ENCODE results near the gene EML5. TPM values are rescaled to one million over a fixed set of nuclear protein-coding genes. Genes with fewer than 3 reads are reported as not detected.

Gene EML5
- total RNA-seq, 2 donors from 2014 or later = 3.1 to 3.7 TPM

- no peaks in the 10 kb centered on the region for H3K36me3 Mint-ChIP-seq (ENCODE audit: low read depth)
- H3K9me3 ChIP-seq (ENCODE audit: control insufficient read depth, low read length, poor library complexity, severe bottlenecking) = no peaks in the 10 kb centered on the region
- H3K27me3 Mint-ChIP-seq = no peaks in the 10 kb centered on the region
- no peak overlapping the region for H3K4me3 Mint-ChIP-seq
- H3K4me1 Mint-ChIP-seq = peaks cover 3% of the 10 kb centered on the region
- H3K27ac Mint-ChIP-seq = no peak overlapping the region
- DNase-seq (no peak), ATAC-seq (no peak)
Measured at GRCh38 chr14:88618476-88618875, 174.3 kb downstream of the EML5 start.

GRCh38 chr14:88617479-88617878, 175.3 kb downstream of the EML5 start:
- no peaks in the 10 kb centered on the region for H3K9me3 ChIP-seq (ENCODE audit: control insufficient read depth, low read length, poor library complexity, severe bottlenecking)
- Mint-ChIP-seq H3K4me1 (peaks cover 7% of the 10 kb centered on the region), H3K36me3 (ENCODE audit: low read depth) (peaks cover 3% of the 10 kb centered on the region), H3K27ac (no peak overlapping the region), H3K4me3 (no peak overlapping the region), H3K27me3 (no peaks in the 10 kb centered on the region)
- no peak for ATAC-seq
- no peak for DNase-seq

- Mint-ChIP-seq H3K27ac (no peak overlapping the region), H3K27me3 (no peaks in the 10 kb centered on the region), H3K4me1 (peaks cover 9% of the 10 kb centered on the region), H3K4me3 (no peak overlapping the region), H3K36me3 (ENCODE audit: low read depth) (peaks cover 5% of the 10 kb centered on the region)
- ATAC-seq (no peak), DNase-seq (no peak)
- H3K9me3 ChIP-seq (ENCODE audit: control insufficient read depth, low read length, poor library complexity, severe bottlenecking) = no peaks in the 10 kb centered on the region
Measured at GRCh38 chr14:88616697-88617096, 176.1 kb downstream of the EML5 start.

DNA sequence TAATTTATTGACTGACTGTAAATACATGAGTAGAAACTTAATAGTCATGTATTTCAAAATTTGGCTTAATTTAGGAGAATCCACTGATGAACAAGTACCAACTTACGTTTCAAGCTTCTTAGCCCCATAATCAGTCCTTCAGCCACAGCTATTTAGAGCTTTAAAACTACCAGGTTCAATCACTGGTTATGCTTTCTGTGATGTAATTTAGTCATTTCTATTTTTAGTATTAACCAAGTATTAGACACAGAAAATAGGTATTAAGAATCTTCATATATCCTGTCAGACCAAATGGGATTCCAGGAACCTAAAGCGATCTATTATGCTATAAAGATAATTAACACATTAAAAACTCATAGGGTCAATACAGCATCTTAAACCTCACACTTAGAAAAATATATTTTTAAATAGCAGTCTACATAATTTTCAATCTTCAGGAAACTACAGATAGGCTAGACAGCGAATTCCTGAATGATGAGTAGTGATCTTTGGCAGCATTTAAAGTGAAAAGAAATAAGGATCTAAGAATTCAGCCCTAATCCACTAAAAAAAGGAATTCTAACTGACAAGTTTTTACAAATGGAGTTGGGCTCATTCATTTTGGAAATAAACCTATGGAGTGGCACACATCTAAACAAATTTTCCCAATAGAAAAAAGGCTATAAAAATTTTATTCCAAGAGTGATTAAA, 178.4 kb downstream of the EML5 start:
- DNase-seq = no peak
- no peak overlapping the region for H3K4me3 Mint-ChIP-seq
- H3K27me3 Mint-ChIP-seq = no peaks in the 10 kb centered on the region
- H3K9me3 ChIP-seq (ENCODE audit: control insufficient read depth, low read length, poor library complexity, severe bottlenecking) = no peaks in the 10 kb centered on the region
- peaks cover 8% of the 10 kb centered on the region for H3K36me3 Mint-ChIP-seq (ENCODE audit: low read depth)
- peaks cover 10% of the 10 kb centered on the region for H3K4me1 Mint-ChIP-seq
- H3K27ac Mint-ChIP-seq = no peak overlapping the region
- ATAC-seq = no peak

GRCh38 chr14:88613552-88614010, 179.2 kb downstream of the EML5 start:
- H3K36me3 Mint-ChIP-seq (ENCODE audit: low read depth) = peaks cover 8% of the 10 kb centered on the region
- H3K9me3 ChIP-seq (ENCODE audit: control insufficient read depth, low read length, poor library complexity, severe bottlenecking) = no peaks in the 10 kb centered on the region
- peaks cover 10% of the 10 kb centered on the region for H3K4me1 Mint-ChIP-seq
- H3K4me3 Mint-ChIP-seq = no peak overlapping the region
- DNase-seq (no peak), ATAC-seq (no peak)
- H3K27me3 Mint-ChIP-seq = no peaks in the 10 kb centered on the region
- no peak overlapping the region for H3K27ac Mint-ChIP-seq

DNA sequence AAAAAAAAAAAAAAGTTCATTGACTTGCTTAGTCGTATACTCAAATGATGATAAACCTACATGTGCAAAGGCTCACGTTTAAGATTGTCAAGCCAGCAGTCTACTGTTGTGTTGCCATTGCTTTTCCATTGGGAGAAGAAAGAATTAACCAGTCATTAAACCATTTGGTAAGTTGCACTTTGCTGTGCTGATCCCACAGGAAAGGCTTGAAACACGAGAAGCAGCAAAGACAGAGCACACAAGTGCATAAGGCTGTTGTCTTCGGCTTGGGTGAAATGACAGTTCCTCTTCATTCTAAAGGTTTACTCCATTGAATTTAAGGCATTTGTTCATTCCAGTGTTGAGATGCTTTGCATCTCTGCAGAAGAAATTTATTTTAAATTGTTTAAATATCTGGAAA, 179.8 kb downstream of the EML5 start:
- no peak overlapping the region for H3K4me3 Mint-ChIP-seq
- no peak for DNase-seq
- ATAC-seq = no peak
- no peaks in the 10 kb centered on the region for H3K9me3 ChIP-seq (ENCODE audit: control insufficient read depth, low read length, poor library complexity, severe bottlenecking)
- peaks cover 8% of the 10 kb centered on the region for H3K36me3 Mint-ChIP-seq (ENCODE audit: low read depth)
- no peak overlapping the region for H3K27ac Mint-ChIP-seq
- H3K4me1 Mint-ChIP-seq = peaks cover 10% of the 10 kb centered on the region
- H3K27me3 Mint-ChIP-seq = no peaks in the 10 kb centered on the region

DNA sequence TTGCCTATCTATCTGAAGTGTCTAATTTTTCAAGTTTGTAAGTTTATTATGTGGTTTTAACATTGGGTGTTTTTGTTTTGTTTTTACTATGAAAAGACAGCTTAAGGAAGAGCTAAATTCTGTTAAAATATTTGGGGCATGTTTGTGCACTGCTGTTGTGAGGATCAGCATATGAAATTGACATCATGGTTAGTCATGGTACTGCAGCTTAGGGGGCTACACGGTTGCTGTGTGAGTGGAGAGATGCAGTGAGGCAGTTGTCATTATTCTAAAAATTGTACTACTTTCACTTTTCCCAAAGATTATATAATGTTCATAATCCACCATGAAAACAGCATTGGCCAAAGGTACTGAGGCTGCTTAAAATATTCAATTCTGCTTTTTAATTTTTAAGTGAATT, 180.9 kb downstream of the EML5 start:
- Mint-ChIP-seq H3K27ac (peak overlapping the region; percentile 61), H3K27me3 (no peaks in the 10 kb centered on the region), H3K36me3 (ENCODE audit: low read depth) (peaks cover 14% of the 10 kb centered on the region), H3K4me3 (no peak overlapping the region), H3K4me1 (peaks cover 10% of the 10 kb centered on the region)
- no peaks in the 10 kb centered on the region for H3K9me3 ChIP-seq (ENCODE audit: control insufficient read depth, low read length, poor library complexity, severe bottlenecking)
- DNase-seq (no peak), ATAC-seq (no peak)

- no peak overlapping the region for H3K27ac Mint-ChIP-seq
- peaks cover 12% of the 10 kb centered on the region for H3K4me1 Mint-ChIP-seq
- no peak for ATAC-seq
- DNase-seq = no peak
- H3K9me3 ChIP-seq (ENCODE audit: control insufficient read depth, low read length, poor library complexity, severe bottlenecking) = no peaks in the 10 kb centered on the region
- no peaks in the 10 kb centered on the region for H3K27me3 Mint-ChIP-seq
- H3K4me3 Mint-ChIP-seq = no peak overlapping the region
- peaks cover 16% of the 10 kb centered on the region for H3K36me3 Mint-ChIP-seq (ENCODE audit: low read depth)
Measured at GRCh38 chr14:88607829-88608228, 184.9 kb downstream of the EML5 start.

DNA sequence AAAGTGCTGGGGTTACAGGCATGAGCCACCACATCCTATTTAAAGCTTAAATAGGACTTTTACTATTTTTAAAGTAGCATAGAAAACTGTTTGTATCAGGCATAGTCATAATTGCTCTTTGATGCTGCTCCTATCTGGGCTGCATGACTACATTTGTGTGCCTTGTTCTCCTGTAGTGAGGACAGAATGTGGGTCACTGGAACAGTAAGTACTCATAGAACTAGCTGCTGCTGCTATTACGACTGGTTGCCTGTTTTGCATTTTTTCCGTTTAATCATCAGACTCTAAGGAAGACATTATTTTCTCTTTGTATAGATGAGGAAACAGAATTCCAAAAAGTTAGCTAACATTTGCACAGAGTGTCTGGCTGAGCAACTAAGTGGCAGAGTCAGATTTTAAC, 187.2 kb downstream of the EML5 start:
- Mint-ChIP-seq H3K36me3 (ENCODE audit: low read depth) (peaks cover 16% of the 10 kb centered on the region), H3K27me3 (no peaks in the 10 kb centered on the region), H3K4me3 (no peak overlapping the region), H3K4me1 (peaks cover 9% of the 10 kb centered on the region), H3K27ac (peak overlapping the region; percentile 59)
- ATAC-seq (no peak), DNase-seq (no peak)
- H3K9me3 ChIP-seq (ENCODE audit: control insufficient read depth, low read length, poor library complexity, severe bottlenecking) = no peaks in the 10 kb centered on the region

DNA sequence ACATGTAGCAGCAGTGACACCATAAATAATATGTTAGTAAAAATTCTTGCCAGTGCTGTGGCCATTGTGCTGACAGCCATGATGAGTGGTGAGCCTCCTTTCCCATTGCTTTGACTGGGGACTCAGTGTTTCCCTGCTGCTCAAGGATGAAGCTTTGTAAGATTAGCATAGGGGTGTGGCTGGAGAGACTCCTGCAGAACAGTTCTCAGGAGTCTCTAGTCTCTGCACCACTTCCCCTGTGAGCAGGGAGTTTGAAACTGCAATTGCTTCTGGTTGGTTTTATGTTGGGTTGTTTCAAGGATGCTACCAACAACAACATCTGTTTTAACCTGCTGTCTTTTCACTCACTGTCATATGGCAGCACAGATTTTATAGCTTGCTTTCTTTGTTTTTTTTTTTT, 188.5 kb downstream of the EML5 start:
- no peaks in the 10 kb centered on the region for H3K27me3 Mint-ChIP-seq
- ATAC-seq (no peak), DNase-seq (no peak)
- H3K4me1 Mint-ChIP-seq = peaks cover 20% of the 10 kb centered on the region
- no peak overlapping the region for H3K27ac Mint-ChIP-seq
- no peaks in the 10 kb centered on the region for H3K9me3 ChIP-seq (ENCODE audit: control insufficient read depth, low read length, poor library complexity, severe bottlenecking)
- H3K36me3 Mint-ChIP-seq (ENCODE audit: low read depth) = peaks cover 17% of the 10 kb centered on the region
- no peak overlapping the region for H3K4me3 Mint-ChIP-seq

DNA sequence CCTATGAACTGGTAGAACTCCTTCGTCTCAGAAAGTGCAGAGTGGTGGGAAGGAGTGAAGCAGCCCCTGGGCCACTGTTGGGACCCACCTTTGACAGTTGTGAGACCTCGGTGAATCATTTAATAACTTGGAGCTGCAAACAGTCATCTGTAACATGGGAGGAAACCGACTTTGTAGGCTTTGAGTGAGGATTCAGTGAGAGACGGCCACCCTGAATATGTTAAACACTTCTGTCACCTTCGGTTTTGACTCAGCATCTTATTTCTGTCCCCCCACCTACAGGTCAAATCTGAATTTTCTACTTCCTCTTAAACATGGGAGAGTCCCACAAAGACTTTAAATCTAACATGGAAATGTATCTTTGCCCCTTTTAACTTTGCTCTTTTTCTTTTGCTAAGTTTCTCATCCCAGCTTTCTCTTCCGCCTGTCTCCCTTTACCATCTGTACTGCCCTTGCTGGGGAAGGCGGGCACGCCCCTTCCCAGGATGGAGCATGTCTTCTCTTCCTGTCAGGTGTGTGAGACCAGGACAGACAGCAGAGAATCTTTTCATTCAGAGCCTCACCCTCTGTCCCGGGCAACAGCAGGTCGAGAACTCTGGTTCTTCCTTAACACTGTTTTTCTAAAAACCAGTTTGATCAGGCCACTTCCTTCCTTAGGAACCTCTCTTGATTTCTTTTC, 192.9 kb downstream of the EML5 start:
- Mint-ChIP-seq H3K27me3 (no peaks in the 10 kb centered on the region), H3K27ac (peak overlapping the region; percentile 91), H3K4me1 (peaks cover 29% of the 10 kb centered on the region), H3K36me3 (ENCODE audit: low read depth) (peaks cover 24% of the 10 kb centered on the region), H3K4me3 (peak overlapping the region; percentile 76)
- DNase-seq = no peak
- no peaks in the 10 kb centered on the region for H3K9me3 ChIP-seq (ENCODE audit: control insufficient read depth, low read length, poor library complexity, severe bottlenecking)
- ATAC-seq = peak; percentile 47

GRCh38 chr14:88599326-88599725, 193.4 kb downstream of the EML5 start:
- peaks cover 29% of the 10 kb centered on the region for H3K4me1 Mint-ChIP-seq
- no peaks in the 10 kb centered on the region for H3K27me3 Mint-ChIP-seq
- H3K4me3 Mint-ChIP-seq = peak overlapping the region; percentile 76
- H3K36me3 Mint-ChIP-seq (ENCODE audit: low read depth) = peaks cover 24% of the 10 kb centered on the region
- ATAC-seq (no peak), DNase-seq (no peak)
- H3K27ac Mint-ChIP-seq = peak overlapping the region; percentile 91
- no peaks in the 10 kb centered on the region for H3K9me3 ChIP-seq (ENCODE audit: control insufficient read depth, low read length, poor library complexity, severe bottlenecking)

- H3K27ac Mint-ChIP-seq = peak overlapping the region; percentile 54
- no peaks in the 10 kb centered on the region for H3K27me3 Mint-ChIP-seq
- no peak for ATAC-seq
- H3K36me3 Mint-ChIP-seq (ENCODE audit: low read depth) = peaks cover 24% of the 10 kb centered on the region
- H3K4me3 Mint-ChIP-seq = no peak overlapping the region
- H3K9me3 ChIP-seq (ENCODE audit: control insufficient read depth, low read length, poor library complexity, severe bottlenecking) = no peaks in the 10 kb centered on the region
- peaks cover 27% of the 10 kb centered on the region for H3K4me1 Mint-ChIP-seq
- no peak for DNase-seq
Measured at GRCh38 chr14:88598097-88598675, 194.6 kb downstream of the EML5 start.

Measured in T-helper 17 cell (primary cell).